Measurements from ENCODE around the gene SLC33A1. TPM values are rescaled to one million over a fixed set of nuclear protein-coding genes. Genes with fewer than 3 reads are reported as not detected.
"Not testable (repeated sequence)": the region's sequence is repeated elsewhere in the genome, so short reads cannot be mapped to it uniquely, and the experiment has no call there.

The SLC33A1 gene
- total RNA-seq, 1 donor = 36.9 TPM

DNA sequence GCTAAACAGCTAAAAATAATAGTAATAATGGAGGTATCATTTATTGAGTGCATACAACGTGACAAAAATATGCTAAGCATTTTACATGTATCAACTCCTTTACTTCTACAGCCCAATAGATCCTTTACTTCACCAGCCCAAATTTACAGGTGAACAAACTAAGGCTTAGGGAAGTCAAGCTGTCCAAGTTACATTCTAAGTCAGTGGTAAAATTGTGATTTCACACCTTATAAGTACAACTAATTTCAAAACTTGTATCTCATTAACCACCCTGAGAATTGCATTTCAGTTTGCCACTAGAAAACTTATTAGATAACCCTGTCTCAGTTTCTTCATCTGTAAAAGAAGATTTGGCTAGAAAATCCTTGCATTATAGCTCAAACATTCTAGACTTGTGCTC, 10.7 kb downstream of the SLC33A1 start:
- no peak for DNase-seq (ENCODE audit: insufficient read length, low spot score, missing footprints)
- no peaks in the 10 kb centered on the region for H3K4me1 ChIP-seq (ENCODE audit: insufficient read depth, low read length)
- no peaks in the 10 kb centered on the region for H3K36me3 ChIP-seq (ENCODE audit: insufficient read depth, low read length)
- no peaks in the 10 kb centered on the region for H3K27me3 ChIP-seq (ENCODE audit: insufficient read depth, low read length)
- no peak overlapping the region for H3K4me3 ChIP-seq (ENCODE audit: insufficient read depth, low read length)
- H3K27ac ChIP-seq (ENCODE audit: low read depth, low read length) = no peak overlapping the region
- H2AFZ ChIP-seq (ENCODE audit: low read length) = no peak overlapping the region
- H3K9me3 ChIP-seq (ENCODE audit: low read depth, low read length) = no peaks in the 10 kb centered on the region
- no peak overlapping the region for H3K4me2 ChIP-seq (ENCODE audit: insufficient read depth, low read length)
- peaks cover 55% of the 10 kb centered on the region for H3K79me2 ChIP-seq (ENCODE audit: insufficient read depth, low read length)
- TF ChIP-seq CTCF (IDR thresholded peaks at IDR 0.05; ENCODE audit: extremely low read depth, low read depth, low read length) = no peak
- H4K20me1 ChIP-seq (ENCODE audit: insufficient read depth, low read length) = peaks cover 4% of the 10 kb centered on the region

DNA sequence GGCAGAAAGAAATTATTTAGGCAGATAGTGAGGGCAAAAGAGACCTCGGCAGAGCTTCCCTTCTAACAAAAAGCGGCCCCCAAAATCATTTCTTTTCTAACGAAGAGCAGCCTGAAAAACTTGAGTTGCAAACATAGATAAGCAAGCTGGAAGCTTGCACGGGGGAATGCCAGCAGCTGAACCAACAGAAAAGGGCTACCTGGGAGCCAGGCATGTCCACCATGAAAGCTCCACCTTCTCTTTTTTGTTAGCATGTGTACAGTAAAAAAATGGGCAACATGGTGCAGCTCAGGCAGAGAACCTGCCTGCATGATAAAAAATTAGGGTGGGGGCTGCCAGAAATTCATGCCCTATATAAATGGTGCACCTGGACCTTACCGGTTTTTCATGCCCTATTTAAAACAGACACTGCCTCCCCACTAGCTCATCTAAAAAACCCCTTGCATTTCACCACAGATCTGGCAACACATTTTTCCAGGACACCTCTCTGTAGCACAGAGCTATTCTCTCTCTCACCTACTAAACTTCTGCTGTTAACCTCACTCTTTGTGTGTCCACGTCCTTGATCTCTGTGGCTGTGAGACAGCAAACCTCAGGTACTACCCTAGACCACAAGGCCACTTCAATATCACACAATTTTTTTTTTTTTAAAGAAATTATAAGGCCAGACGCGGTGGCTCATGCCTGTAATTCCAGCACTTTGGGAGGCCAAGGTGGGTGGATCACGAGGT, 18.7 kb downstream of the SLC33A1 start:
- Histone ChIP-seq H3K4me1 (ENCODE audit: insufficient read depth, low read length) (no peaks in the 10 kb centered on the region), H3K27me3 (ENCODE audit: insufficient read depth, low read length) (no peaks in the 10 kb centered on the region), H3K79me2 (ENCODE audit: insufficient read depth, low read length) (peaks cover 9% of the 10 kb centered on the region), H3K36me3 (ENCODE audit: insufficient read depth, low read length) (peaks cover 6% of the 10 kb centered on the region), H3K4me2 (ENCODE audit: insufficient read depth, low read length) (no peak overlapping the region), H3K9me3 (ENCODE audit: low read depth, low read length) (no peaks in the 10 kb centered on the region), H3K4me3 (ENCODE audit: insufficient read depth, low read length) (no peak overlapping the region), H4K20me1 (ENCODE audit: insufficient read depth, low read length) (no peaks in the 10 kb centered on the region), H3K27ac (ENCODE audit: low read depth, low read length) (no peak overlapping the region), H2AFZ (ENCODE audit: low read length) (no peak overlapping the region)
- no peak for TF ChIP-seq CTCF (IDR thresholded peaks at IDR 0.05; ENCODE audit: extremely low read depth, low read depth, low read length)
- DNase-seq (ENCODE audit: insufficient read length, low spot score, missing footprints) = no peak

- H3K36me3 ChIP-seq (ENCODE audit: insufficient read depth, low read length); H3K79me2 ChIP-seq (ENCODE audit: insufficient read depth, low read length); H4K20me1 ChIP-seq (ENCODE audit: insufficient read depth, low read length); H3K9me3 ChIP-seq (ENCODE audit: low read depth, low read length); H3K27me3 ChIP-seq (ENCODE audit: insufficient read depth, low read length); H3K4me3 ChIP-seq (ENCODE audit: insufficient read depth, low read length); H3K4me1 ChIP-seq (ENCODE audit: insufficient read depth, low read length); H2AFZ ChIP-seq (ENCODE audit: low read length); DNase-seq (ENCODE audit: insufficient read length, low spot score, missing footprints); H3K27ac ChIP-seq (ENCODE audit: low read depth, low read length); H3K4me2 ChIP-seq (ENCODE audit: insufficient read depth, low read length): not testable (repeated sequence)
Measured at GRCh38 chr3:155828490-155829098, 25.6 kb downstream of the SLC33A1 start.

- H3K4me2 ChIP-seq (ENCODE audit: insufficient read depth, low read length) = no peak overlapping the region
- no peaks in the 10 kb centered on the region for H3K79me2 ChIP-seq (ENCODE audit: insufficient read depth, low read length)
- no peaks in the 10 kb centered on the region for H3K36me3 ChIP-seq (ENCODE audit: insufficient read depth, low read length)
- H3K4me1 ChIP-seq (ENCODE audit: insufficient read depth, low read length) = no peaks in the 10 kb centered on the region
- no peaks in the 10 kb centered on the region for H3K27me3 ChIP-seq (ENCODE audit: insufficient read depth, low read length)
- H3K9me3 ChIP-seq (ENCODE audit: low read depth, low read length) = no peaks in the 10 kb centered on the region
- TF ChIP-seq CTCF (IDR thresholded peaks at IDR 0.05; ENCODE audit: extremely low read depth, low read depth, low read length) = no peak
- no peaks in the 10 kb centered on the region for H4K20me1 ChIP-seq (ENCODE audit: insufficient read depth, low read length)
- H3K4me3 ChIP-seq (ENCODE audit: insufficient read depth, low read length) = no peak overlapping the region
- H3K27ac ChIP-seq (ENCODE audit: low read depth, low read length) = no peak overlapping the region
- DNase-seq (ENCODE audit: insufficient read length, low spot score, missing footprints) = peak; percentile 26
- H2AFZ ChIP-seq (ENCODE audit: low read length) = no peak overlapping the region
Measured at GRCh38 chr3:155815030-155815545, 39.1 kb downstream of the SLC33A1 start.

GRCh38 chr3:155813224-155813623, 41.0 kb downstream of the SLC33A1 start:
- not testable (repeated sequence) for H2AFZ ChIP-seq (ENCODE audit: low read length); H4K20me1 ChIP-seq (ENCODE audit: insufficient read depth, low read length)

More at GRCh38 chr3:155813224-155813623, 41.0 kb downstream of the SLC33A1 start:
- not testable (repeated sequence) for H3K27me3 ChIP-seq (ENCODE audit: insufficient read depth, low read length); H3K9me3 ChIP-seq (ENCODE audit: low read depth, low read length); H3K4me1 ChIP-seq (ENCODE audit: insufficient read depth, low read length); H3K4me2 ChIP-seq (ENCODE audit: insufficient read depth, low read length); H3K36me3 ChIP-seq (ENCODE audit: insufficient read depth, low read length); H3K79me2 ChIP-seq (ENCODE audit: insufficient read depth, low read length); H3K4me3 ChIP-seq (ENCODE audit: insufficient read depth, low read length); H3K27ac ChIP-seq (ENCODE audit: low read depth, low read length)
- DNase-seq (ENCODE audit: insufficient read length, low spot score, missing footprints) = peak; percentile 29

Measured in osteoblast (primary cell).